Activated CD8-positive, alpha-beta memory T cell treated with anti-CD3 and anti-CD28 coated beads for 36 hours (primary cell): ENCODE measurements around the gene SLC7A14. TPM values are rescaled to one million over a fixed set of nuclear protein-coding genes. Genes with fewer than 3 reads are reported as not detected.

Experiments used
- CTCF ChIA-PET: fragments of 350-600 bp; sonication (Branson Sonifier 250); formaldehyde crosslinking; loops from one replicate; lab custom pipeline; 2021; ENCODE audit warnings: antibody characterized with exemption; lab: Charles Lee
- POLR2A ChIA-PET: fragments of 350-600 bp; sonication (Branson Sonifier 250); formaldehyde crosslinking; loops from one replicate; lab custom pipeline; 2021; ENCODE audit warnings: antibody characterized with exemption; lab: Charles Lee
- total RNA-seq, 2 experiments: library from RNA; stranded (reverse); gene quantifications; one replicate each; pipeline ENCODE4 v1.2.3, GENCODE V29; 2021

Gene SLC7A14
- total RNA-seq, result not detected

GRCh38 chr3:170585937-170586310, at the start of gene SLC7A14:
Gene SLC7A14 (minus strand): TSS chr3:170586075. CDS start chr3:170526936, 59,139 bp downstream.
- CTCF ChIA-PET, result no interaction called here
- POLR2A ChIA-PET, result no interaction called here

GRCh38 chr3:170635385-170635735, 49.5 kb upstream of the SLC7A14 start:
- CTCF ChIA-PET, result no interaction called here
- POLR2A ChIA-PET, result no interaction called here

- ChIA-PET POLR2A (no interaction called here), CTCF (no interaction called here)
These were observed 48.9 kb upstream of the SLC7A14 start for GRCh38 chr3:170634663-170635384.

- CTCF ChIA-PET, result no interaction called here
- POLR2A ChIA-PET, result no interaction called here
These were observed 47.7 kb upstream of the SLC7A14 start for GRCh38 chr3:170633573-170633972.

GRCh38 chr3:170632780-170633179, 46.9 kb upstream of the SLC7A14 start:
- CTCF ChIA-PET, result no interaction called here
- POLR2A ChIA-PET, result no interaction called here

- CTCF ChIA-PET, result no interaction called here
- POLR2A ChIA-PET, result no interaction called here
These were observed 46.0 kb upstream of the SLC7A14 start for GRCh38 chr3:170631755-170632488.

GRCh38 chr3:170623524-170623923, 37.6 kb upstream of the SLC7A14 start:
- CTCF ChIA-PET, result no interaction called here

GRCh38 chr3:170622369-170623159, 36.7 kb upstream of the SLC7A14 start:
- POLR2A ChIA-PET, result no interaction called here
- CTCF ChIA-PET, result no interaction called here

More at GRCh38 chr3:170623524-170623923, 37.6 kb upstream of the SLC7A14 start:
- POLR2A ChIA-PET, result no interaction called here

- POLR2A ChIA-PET, result no interaction called here
- CTCF ChIA-PET, result no interaction called here
These were observed 35.4 kb upstream of the SLC7A14 start for GRCh38 chr3:170621256-170621655.

- ChIA-PET POLR2A (no interaction called here), CTCF (no interaction called here)
These were observed 28.5 kb upstream of the SLC7A14 start for GRCh38 chr3:170614214-170614966.

- POLR2A ChIA-PET, result no interaction called here
- CTCF ChIA-PET, result no interaction called here
These were observed 25.9 kb upstream of the SLC7A14 start for GRCh38 chr3:170611751-170612150.

- ChIA-PET CTCF (no interaction called here), POLR2A (no interaction called here)
These were observed 24.5 kb upstream of the SLC7A14 start for GRCh38 chr3:170610321-170610884.

- CTCF ChIA-PET, result no interaction called here
- POLR2A ChIA-PET, result no interaction called here
These were observed 22.6 kb upstream of the SLC7A14 start for GRCh38 chr3:170608475-170608874.

GRCh38 chr3:170606675-170607074, 20.8 kb upstream of the SLC7A14 start:
- CTCF ChIA-PET, result no interaction called here

GRCh38 chr3:170605490-170605889, 19.6 kb upstream of the SLC7A14 start:
- CTCF ChIA-PET, result no interaction called here
- POLR2A ChIA-PET, result no interaction called here

More at GRCh38 chr3:170606675-170607074, 20.8 kb upstream of the SLC7A14 start:
- POLR2A ChIA-PET, result no interaction called here

- CTCF ChIA-PET, result no interaction called here
These were observed 18.1 kb upstream of the SLC7A14 start for GRCh38 chr3:170603770-170604510.

GRCh38 chr3:170602556-170602955, 16.7 kb upstream of the SLC7A14 start:
- POLR2A ChIA-PET, result no interaction called here
- CTCF ChIA-PET, result no interaction called here

More at GRCh38 chr3:170603770-170604510, 18.1 kb upstream of the SLC7A14 start:
- POLR2A ChIA-PET, result no interaction called here

GRCh38 chr3:170600005-170600624, 14.2 kb upstream of the SLC7A14 start:
- ChIA-PET CTCF (no interaction called here), POLR2A (no interaction called here)
